GM13977 (cell line): ENCODE measurements around the gene RNF150.

Experiments used
- DNase-seq: peaks from one replicate; pipeline ENCODE4 v3.0.0; 2012; ENCODE audit warnings: low spot score
- in situ Hi-C: fragments of 300-500 bp; cut with MboI; formaldehyde crosslinking; loops from one replicate; pipeline ENCODE4 v1.12.0; 2022; ENCODE audit warnings: low sequenced_read_pairs, low pct_unique_long_range_greater_than_20kb, mixed read lengths, inconsistent platforms; ENCODE audit not compliant: unreplicated experiment
- TF ChIP-seq, protein P1 (sequence below): IDR thresholded peaks from 2 replicates; pipeline ENCODE4 v1.5.1; 2012; ENCODE audit warnings: mild to moderate bottlenecking, control low read depth; ENCODE audit not compliant: insufficient read depth; ENCODE audit errors: extremely low read depth, missing control alignments

The RNF150 gene

DNA sequence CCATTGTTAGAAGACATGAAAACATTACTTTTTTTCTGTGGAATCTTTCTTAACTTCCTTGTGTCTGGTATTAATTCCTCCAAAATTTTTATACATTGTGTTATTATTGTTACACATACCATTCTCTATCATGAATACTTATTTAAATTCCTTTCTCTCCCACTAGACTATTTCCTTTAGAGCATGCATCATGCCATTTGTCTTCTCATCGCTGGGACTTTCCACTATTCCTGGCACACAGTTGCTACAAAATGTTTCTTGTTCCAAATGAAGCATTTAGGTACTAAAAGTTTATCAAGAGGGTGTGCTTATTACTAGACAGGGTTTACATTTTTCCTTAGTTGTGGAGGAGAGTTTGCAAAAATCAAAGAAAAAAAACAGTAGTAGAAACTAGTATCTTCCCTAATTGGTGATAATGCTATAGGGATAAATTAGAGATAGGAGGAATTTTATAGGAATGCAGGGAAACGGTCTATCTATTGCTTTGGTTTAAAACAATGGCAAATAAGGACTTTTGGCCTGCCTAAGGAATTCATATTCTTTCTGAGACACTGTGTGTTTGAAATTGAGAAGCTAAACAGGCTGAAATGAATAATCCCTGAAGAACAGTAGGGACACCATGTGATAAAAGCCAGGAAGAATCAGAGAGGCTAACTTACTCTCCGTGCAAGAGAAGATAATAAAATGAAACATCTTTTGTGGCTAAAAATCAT is 189.6 kb downstream of the RNF150 start:
- no peak for DNase-seq

DNA sequence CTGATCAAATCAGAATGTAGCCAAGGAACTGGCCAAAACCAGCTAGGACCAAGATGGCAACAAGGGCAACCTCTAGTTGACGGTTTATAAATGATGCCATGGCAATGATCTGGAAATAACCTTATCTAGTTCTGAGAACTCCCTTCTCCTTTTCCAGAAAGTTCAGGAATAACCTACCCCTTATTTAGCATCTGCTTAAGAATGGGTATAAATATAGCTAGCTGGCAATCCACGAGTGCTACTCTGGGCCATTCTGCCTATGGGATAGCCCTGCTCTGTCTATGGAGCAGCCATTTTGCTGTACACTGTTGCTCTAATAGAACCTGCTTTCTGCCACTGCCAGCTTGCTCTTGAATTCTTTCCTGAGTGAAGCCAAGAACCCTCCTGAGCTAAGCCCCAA is 192.7 kb downstream of the RNF150 start:
- in situ Hi-C loops: no loop called here
- no peak for DNase-seq
- TF ChIP-seq, protein P1, sequence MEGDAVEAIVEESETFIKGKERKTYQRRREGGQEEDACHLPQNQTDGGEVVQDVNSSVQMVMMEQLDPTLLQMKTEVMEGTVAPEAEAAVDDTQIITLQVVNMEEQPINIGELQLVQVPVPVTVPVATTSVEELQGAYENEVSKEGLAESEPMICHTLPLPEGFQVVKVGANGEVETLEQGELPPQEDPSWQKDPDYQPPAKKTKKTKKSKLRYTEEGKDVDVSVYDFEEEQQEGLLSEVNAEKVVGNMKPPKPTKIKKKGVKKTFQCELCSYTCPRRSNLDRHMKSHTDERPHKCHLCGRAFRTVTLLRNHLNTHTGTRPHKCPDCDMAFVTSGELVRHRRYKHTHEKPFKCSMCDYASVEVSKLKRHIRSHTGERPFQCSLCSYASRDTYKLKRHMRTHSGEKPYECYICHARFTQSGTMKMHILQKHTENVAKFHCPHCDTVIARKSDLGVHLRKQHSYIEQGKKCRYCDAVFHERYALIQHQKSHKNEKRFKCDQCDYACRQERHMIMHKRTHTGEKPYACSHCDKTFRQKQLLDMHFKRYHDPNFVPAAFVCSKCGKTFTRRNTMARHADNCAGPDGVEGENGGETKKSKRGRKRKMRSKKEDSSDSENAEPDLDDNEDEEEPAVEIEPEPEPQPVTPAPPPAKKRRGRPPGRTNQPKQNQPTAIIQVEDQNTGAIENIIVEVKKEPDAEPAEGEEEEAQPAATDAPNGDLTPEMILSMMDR: no peak

More for the DNA sequence above, 189.6 kb downstream of the RNF150 start:
- in situ Hi-C loops: no loop called here
- TF ChIP-seq, protein P1: no peak

DNA sequence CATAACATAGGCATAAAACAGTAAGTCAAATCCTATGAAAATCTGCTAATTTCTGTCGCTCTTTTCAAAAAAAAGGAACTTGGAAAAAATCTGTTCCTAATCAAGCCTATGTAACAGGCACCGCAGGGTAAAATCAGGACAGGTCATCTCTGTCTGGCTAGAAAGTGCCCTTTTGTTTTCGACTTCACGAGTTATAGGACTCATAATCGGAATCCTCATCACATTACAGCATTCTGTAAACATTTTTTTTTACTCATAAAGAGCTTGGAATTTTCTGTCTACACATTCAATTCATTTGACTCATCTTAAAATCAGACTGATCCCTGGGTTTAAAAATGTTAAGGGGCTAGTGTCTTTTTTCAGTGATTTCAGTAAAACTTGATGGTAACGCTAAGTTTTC is 195.4 kb downstream of the RNF150 start:
- in situ Hi-C loops: no loop called here
- DNase-seq: no peak
- TF ChIP-seq, protein P1: no peak

DNA sequence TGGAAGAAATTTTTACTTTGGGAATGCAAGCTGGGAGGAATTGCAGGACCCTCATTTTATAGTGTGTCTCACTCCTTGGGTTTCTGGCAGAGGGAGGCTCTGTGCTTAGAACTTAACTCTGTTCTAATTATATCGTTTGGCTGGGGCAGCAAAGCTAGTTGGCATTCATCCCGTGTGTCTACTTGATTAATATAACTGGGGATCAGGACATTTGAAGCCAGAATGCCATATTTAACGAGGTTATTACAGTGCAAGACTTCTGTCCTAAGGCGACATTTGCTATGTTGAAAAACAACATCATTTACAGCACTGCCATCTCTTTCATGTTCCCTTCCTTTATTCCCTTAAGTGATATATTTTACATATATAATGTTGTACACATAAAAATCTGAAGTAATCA is 198.0 kb downstream of the RNF150 start:
- TF ChIP-seq, protein P1: no peak
- DNase-seq: no peak

DNA sequence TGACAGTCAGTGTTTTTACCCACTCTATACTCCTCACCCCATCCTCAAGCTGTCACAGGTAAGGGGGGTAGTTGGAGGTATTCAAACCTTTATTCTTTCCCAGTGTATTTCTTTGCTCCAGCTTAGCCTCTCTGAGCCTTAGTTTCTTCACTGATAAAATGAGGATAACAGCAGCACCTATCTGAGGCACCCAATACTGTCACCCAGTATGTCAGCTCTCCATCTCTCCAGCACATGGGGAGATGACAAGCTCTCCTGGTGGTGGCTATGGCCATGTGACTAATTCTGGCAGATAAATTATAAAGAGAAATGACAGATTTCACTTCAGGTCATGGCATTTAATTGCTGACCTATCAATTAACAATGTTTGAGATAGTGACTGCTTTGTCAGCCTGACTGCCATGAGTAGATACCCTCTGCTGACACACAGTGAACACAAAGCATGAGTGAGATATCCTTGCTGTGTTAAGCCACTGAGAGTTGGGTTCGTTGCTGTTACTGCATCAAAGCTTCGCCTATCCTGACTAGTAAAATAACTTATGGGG is 200.7 kb downstream of the RNF150 start:
- no peak for DNase-seq
- TF ChIP-seq, protein P1: no peak
- in situ Hi-C loops: no loop called here

More for the DNA sequence above, 198.0 kb downstream of the RNF150 start:
- in situ Hi-C loops: no loop called here

DNA sequence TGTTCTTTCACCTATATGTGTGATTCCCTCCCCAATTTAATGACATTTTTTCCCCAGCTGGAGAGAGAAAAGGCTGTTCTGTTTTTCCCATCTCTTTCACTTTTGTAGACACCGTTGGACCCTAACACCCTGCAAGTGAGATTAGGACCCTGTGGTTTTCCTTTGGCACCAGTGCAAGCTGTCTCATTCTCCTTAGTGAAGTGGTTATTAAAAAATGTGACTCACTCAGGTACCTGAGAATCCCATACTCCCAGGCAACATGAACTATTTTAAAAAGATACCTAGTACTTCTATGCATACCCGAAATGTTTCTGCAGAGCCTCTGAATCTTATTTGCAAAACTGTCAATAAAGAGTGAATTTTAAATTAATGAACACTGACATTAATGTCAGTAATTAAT is 201.4 kb downstream of the RNF150 start:
- in situ Hi-C loops: no loop called here
- TF ChIP-seq, protein P1: no peak
- no peak for DNase-seq
